ENCODE results near the gene RFPL2. TPM values are rescaled to one million over a fixed set of nuclear protein-coding genes. Genes with fewer than 3 reads are reported as not detected.
A peak's percentile ranks its signal among the peaks of the same experiment; 100 is the strongest.

RFPL2 gene
- total and polyA plus RNA-seq, 2 of the 13 experiments (the other 11 are each of a cell fraction or from before 2014, with no cell fraction given), result not detected

GRCh38 chr22:32204856-32205722 lies at the start of gene RFPL2 (continued):
- TF ChIP-seq CREB3 (CRISPR knock-in tag; IDR thresholded peaks at IDR 0.05) (no peak), ZNF510 (CRISPR knock-in tag; IDR thresholded peaks at IDR 0.05; ENCODE audit: low read depth) (no peak), RFXAP (CRISPR knock-in tag; IDR thresholded peaks at IDR 0.05; ENCODE audit: borderline replicate concordance) (no peak), HES4 (CRISPR knock-in tag; IDR thresholded peaks at IDR 0.05; ENCODE audit: borderline replicate concordance) (no peak), ZNF235 (CRISPR knock-in tag; IDR thresholded peaks at IDR 0.05; ENCODE audit: borderline replicate concordance) (no peak), CERS6 (CRISPR knock-in tag; IDR thresholded peaks at IDR 0.05) (no peak), KDM2A (CRISPR knock-in tag; IDR thresholded peaks at IDR 0.05; ENCODE audit: borderline replicate concordance, low read depth) (no peak), POLR2G (IDR thresholded peaks at IDR 0.05; ENCODE audit: low read depth, low read length) (peak; percentile 40; the same call in 1 of the 2 replicates), ZNF503 (CRISPR knock-in tag; IDR thresholded peaks at IDR 0.05) (no peak), HNRNPK (IDR thresholded peaks at IDR 0.05; ENCODE audit: low read depth, low read length, poor library complexity, severe bottlenecking) (no peak), ZNF781 (CRISPR knock-in tag; IDR thresholded peaks at IDR 0.05; ENCODE audit: borderline replicate concordance, not compliant biosample characterization) (no peak), POGK (CRISPR knock-in tag; conservative IDR thresholded peaks at IDR 0.05) (no peak), ZSCAN22 (CRISPR knock-in tag; IDR thresholded peaks at IDR 0.05) (no peak), MBD4 (IDR thresholded peaks at IDR 0.05; ENCODE audit: borderline replicate concordance, low read length) (no peak), SALL1 (CRISPR knock-in tag; IDR thresholded peaks at IDR 0.05) (peak; percentile 29)
- TF ChIP-seq, protein P1, sequence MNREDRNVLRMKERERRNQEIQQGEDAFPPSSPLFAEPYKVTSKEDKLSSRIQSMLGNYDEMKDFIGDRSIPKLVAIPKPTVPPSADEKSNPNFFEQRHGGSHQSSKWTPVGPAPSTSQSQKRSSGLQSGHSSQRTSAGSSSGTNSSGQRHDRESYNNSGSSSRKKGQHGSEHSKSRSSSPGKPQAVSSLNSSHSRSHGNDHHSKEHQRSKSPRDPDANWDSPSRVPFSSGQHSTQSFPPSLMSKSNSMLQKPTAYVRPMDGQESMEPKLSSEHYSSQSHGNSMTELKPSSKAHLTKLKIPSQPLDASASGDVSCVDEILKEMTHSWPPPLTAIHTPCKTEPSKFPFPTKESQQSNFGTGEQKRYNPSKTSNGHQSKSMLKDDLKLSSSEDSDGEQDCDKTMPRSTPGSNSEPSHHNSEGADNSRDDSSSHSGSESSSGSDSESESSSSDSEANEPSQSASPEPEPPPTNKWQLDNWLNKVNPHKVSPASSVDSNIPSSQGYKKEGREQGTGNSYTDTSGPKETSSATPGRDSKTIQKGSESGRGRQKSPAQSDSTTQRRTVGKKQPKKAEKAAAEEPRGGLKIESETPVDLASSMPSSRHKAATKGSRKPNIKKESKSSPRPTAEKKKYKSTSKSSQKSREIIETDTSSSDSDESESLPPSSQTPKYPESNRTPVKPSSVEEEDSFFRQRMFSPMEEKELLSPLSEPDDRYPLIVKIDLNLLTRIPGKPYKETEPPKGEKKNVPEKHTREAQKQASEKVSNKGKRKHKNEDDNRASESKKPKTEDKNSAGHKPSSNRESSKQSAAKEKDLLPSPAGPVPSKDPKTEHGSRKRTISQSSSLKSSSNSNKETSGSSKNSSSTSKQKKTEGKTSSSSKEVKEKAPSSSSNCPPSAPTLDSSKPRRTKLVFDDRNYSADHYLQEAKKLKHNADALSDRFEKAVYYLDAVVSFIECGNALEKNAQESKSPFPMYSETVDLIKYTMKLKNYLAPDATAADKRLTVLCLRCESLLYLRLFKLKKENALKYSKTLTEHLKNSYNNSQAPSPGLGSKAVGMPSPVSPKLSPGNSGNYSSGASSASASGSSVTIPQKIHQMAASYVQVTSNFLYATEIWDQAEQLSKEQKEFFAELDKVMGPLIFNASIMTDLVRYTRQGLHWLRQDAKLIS (CRISPR knock-in tag; IDR thresholded peaks at IDR 0.05), result no peak
- TF ChIP-seq, protein P2, sequence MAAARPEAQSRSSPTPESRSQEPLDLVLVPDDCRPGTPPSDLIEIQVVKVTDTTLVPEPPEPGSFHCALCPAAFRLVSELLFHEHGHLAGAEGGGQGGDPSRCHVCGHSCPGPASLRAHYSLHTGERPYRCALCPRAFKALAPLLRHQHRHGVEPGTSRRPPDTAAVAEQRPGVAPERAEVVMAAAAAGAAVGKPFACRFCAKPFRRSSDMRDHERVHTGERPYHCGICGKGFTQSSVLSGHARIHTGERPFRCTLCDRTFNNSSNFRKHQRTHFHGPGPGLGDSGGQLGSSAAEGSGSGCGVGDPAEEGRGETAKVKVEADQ (CRISPR knock-in tag; IDR thresholded peaks at IDR 0.05; ENCODE audit: borderline replicate concordance), result no peak

Data from HepG2 (cell line).